Thyroid gland (tissue), 4 donors: ENCODE measurements around the gene CCDC39.

Experiments used
- POLR2A ChIP-seq, 2 donors: fragments of 450-650 bp; IDR thresholded peaks; one replicate each; pipeline ENCODE4 v1.6.1; 2017; ENCODE audit warnings: antibody characterized with exemption in 2 of 2, mild to moderate bottlenecking in 2 of 2, moderate library complexity in 1 of 2
- TF ChIP-seq, protein P1 (sequence below), 6 experiments: fragments of 200-600 bp in 3 of 6; fragments of 450-650 bp in 3 of 6; sonication (generic) in 3 of 6; IDR thresholded peaks; one replicate each; pipeline ENCODE4 v1.5.1; 2016 to 2019; ENCODE audit warnings: antibody characterized with exemption in 6 of 6, mild to moderate bottlenecking in 2 of 6, inconsistent platforms in 1 of 6, moderate library complexity in 1 of 6

DNA sequence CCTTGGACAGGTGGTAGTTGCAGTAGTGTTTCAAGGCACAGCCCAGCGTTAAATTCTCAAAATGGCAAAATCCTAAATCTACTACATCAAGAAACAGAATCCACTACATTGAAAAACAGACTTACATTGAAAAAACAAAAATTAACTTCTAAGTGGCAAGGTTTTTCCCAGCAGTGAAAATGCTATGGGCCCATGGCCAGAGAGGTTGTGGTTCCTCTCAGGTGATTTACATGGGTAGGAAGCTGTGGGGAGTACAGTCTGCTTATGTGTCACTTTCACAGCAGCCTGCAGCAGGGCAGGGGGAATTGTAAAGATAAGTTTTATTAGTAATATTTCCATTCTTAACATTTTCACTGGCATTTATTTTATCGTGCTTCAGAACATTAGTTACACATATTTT is 52.4 kb downstream of the CCDC39 start:
- TF ChIP-seq, protein P1, sequence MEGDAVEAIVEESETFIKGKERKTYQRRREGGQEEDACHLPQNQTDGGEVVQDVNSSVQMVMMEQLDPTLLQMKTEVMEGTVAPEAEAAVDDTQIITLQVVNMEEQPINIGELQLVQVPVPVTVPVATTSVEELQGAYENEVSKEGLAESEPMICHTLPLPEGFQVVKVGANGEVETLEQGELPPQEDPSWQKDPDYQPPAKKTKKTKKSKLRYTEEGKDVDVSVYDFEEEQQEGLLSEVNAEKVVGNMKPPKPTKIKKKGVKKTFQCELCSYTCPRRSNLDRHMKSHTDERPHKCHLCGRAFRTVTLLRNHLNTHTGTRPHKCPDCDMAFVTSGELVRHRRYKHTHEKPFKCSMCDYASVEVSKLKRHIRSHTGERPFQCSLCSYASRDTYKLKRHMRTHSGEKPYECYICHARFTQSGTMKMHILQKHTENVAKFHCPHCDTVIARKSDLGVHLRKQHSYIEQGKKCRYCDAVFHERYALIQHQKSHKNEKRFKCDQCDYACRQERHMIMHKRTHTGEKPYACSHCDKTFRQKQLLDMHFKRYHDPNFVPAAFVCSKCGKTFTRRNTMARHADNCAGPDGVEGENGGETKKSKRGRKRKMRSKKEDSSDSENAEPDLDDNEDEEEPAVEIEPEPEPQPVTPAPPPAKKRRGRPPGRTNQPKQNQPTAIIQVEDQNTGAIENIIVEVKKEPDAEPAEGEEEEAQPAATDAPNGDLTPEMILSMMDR (IDR thresholded peaks at IDR 0.05): no peak
- no peak for TF ChIP-seq POLR2A (IDR thresholded peaks at IDR 0.05)
